Measurements from ENCODE around the gene PRKAR2B.
"Not testable (repeated sequence)": the region's sequence is repeated elsewhere in the genome, so short reads cannot be mapped to it uniquely, and the experiment has no call there.

The PRKAR2B gene

DNA sequence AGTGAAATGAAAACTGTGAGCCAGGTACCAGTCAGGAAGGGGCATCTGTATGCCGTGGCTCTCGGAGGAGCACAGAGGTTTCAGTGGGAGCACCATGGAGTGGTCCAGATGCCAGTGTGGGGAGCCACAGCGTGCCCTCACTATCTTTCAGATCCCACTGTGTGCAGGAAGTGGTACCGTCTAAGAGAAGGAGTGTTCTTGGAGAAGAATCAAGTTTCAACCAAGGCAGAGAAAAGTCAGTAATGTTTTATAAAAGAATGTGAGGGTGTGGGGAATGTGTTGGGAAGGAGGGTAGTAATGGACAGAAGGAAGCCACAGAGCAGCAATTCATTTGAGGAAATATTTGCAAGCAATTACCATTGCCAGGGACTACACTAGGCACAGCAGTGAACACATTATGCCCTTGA, 35.6 kb downstream of the PRKAR2B start:
- DNase-seq: peak; percentile 5

- DNase-seq: no peak
These were observed 36.0 kb downstream of the PRKAR2B start for GRCh38 chr7:107080533-107080932.

- DNase-seq: no peak
These were observed 40.7 kb downstream of the PRKAR2B start for GRCh38 chr7:107085180-107085579.

DNA sequence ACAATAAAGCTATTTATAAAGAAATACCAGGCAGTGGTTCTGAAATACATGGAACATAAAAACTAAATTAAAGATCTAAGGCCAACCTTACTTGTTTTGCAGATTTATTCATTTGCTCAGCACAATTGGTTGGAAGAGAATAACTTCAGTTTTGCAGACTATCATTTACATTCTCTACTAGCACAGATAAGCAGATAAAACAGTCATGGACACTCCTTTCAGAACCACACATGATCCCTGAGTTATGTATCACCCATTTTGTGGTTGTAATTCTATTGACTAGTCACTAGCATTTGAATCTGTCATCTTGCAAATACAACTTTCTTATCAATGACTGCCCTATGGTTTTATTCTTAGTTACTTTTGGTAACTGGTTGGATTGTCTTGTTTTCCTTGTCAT, 45.1 kb downstream of the PRKAR2B start:
- no peak for DNase-seq

DNA sequence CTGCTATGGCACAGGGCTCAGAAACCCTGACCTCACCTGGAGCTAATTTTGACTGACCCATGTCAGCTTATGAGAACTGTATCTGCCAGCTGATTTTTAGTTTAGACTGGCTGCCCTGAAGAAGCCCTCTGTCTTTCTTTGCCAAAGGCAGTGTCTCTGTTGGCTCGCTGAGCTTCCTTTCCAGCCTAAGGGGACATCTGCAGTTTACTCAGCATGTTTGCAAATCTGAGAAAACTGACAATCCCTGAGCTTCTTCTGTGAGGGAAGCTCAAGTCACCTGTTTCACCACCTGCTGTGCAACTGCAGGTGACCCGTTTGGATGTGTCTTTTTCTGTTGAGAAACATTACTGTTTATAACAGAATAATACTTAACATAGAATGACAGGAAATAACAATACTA, 46.0 kb downstream of the PRKAR2B start:
- DNase-seq: no peak

DNA sequence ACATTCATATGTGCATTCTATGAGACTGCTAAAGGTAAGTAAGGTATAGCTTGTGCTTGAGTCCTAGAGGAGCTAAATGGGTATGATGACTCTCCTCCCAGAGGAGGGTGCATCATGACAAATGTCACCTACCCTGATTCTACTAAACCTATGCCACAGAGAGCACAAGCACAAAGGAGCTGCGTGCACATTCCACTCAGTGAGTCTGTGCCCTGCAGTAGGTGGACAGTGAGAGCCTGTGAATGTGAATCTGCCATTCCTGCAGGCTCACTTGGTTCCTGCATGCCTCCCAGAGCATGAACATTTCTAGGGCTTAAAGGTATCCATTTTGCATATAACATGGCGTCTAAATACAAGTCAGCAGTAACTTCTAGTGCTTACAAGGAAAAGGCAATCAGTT, 46.8 kb downstream of the PRKAR2B start:
- DNase-seq: no peak

DNA sequence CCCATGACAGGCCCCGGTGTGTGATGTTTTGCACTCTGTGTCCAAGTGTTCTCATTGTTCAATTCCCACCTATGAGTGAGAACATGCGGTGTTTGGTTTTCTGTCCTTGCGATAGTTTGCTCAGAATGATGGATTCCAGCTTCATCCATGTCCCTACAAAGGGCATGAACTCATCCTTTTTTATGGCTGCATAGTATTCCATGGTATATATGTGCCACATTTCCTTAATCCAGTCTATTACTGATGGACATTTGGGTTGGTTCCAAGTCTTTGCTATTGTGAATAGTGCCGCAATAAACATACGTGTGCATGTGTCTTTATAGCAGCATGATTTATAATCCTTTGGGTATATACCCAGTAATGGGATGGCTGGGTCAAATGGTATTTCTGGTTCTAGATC, 49.2 kb downstream of the PRKAR2B start:
- not testable (repeated sequence) for DNase-seq

- not testable (repeated sequence) for DNase-seq
These were observed 54.6 kb downstream of the PRKAR2B start for GRCh38 chr7:107099154-107099553.

- DNase-seq: no peak
These were observed 56.3 kb downstream of the PRKAR2B start for GRCh38 chr7:107100824-107101223.

- no peak for DNase-seq
These were observed 58.9 kb downstream of the PRKAR2B start for GRCh38 chr7:107103369-107103768.

- no peak for DNase-seq
These were observed 60.3 kb downstream of the PRKAR2B start for GRCh38 chr7:107104801-107105200.

DNA sequence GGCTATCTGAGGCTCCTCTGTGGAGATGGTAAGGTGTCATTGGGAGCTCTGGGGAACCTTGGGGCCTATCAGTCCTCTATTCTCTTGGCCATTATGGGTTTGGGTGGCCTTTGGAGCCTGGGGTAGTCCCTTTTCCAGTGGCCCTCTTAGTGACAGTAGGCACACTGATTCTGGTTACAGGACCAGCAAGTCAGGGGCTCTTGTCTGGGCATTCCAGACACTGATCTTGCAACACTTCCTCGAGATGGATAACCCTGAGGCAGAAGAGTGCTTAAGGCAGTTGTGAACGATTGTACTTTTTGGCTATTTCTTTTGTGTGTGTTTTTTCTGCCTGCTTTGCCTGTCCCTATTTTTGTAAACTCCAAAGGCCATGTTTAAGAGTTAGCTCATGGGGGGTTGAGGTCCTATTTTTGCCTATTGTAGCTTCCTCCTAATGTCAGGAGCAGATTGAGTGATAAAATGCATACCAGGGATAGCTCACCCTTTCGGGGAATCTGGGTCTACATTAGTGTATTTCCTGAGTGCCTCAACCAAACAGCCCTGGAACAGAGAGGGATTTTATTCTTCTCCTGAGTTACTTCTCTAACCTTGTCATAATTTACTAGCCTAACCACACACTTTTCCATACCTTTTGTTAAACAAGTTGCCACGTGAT, 61.2 kb downstream of the PRKAR2B start:
- no peak for DNase-seq

GRCh38 chr7:107108793-107109371, 64.4 kb downstream of the PRKAR2B start:
- no peak for DNase-seq

- DNase-seq: no peak
These were observed 65.5 kb downstream of the PRKAR2B start for GRCh38 chr7:107109955-107110354.

DNA sequence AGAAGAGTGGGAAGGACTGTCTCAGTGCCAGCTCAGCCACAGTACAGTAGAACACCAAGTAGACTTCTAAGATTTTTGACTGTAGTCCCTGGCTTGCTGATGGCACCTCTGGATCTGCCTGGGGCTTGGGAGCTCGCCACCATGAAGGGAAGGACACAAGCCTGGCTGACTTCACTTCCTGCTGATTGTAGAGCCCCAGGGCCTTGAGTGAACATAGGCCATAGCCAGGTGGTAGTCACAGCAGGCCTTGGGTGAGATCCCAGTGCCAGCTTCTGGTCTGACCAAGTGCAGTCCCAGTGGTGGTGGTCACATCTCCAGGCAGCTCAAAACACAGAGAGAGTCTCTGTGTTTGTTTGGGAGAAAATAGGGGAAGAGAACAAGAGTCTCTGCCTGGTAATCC, 66.7 kb downstream of the PRKAR2B start:
- DNase-seq: no peak

- DNase-seq: no peak
These were observed 69.4 kb downstream of the PRKAR2B start for GRCh38 chr7:107113866-107114265.

- DNase-seq: no peak
These were observed 70.6 kb downstream of the PRKAR2B start for GRCh38 chr7:107115114-107115513.

DNA sequence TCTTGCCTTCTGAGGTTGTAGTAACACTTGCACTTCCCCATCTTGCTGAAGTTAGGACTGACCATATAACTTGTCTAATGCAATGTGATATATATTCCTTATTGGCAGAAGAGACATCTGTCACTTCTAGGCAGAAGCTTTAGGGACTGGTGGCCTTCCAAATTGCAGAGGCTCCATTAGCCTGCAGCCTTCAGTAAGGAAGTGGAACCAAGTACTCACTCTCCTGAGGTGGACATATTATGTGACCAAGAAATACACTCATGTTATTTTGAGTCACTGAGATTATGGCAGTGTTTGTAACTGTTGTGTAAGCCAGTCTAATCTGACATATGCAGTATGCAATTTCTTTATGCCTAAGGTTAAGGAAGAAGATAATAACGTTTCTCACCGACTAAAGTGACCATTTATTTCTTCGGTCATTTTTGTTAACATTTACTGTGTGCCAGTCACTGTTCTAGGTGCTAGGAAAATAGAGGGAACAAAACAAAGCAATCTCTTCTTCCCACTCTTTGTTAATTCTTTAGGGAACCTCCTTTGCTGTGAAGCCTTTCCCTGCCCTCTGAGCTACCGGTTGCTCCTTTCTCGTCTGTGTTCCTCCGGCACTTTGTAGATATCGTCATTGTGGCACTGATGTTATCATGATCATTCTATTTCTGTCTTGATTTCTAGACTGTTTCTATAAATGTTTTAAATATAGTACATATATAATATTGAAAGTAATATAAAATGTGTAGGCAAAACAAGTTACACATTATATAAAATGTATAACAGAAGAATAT, 71.4 kb downstream of the PRKAR2B start:
- no peak for DNase-seq

GRCh38 chr7:107118109-107118900, 73.8 kb downstream of the PRKAR2B start:
- peak; percentile 24 for DNase-seq

DNA sequence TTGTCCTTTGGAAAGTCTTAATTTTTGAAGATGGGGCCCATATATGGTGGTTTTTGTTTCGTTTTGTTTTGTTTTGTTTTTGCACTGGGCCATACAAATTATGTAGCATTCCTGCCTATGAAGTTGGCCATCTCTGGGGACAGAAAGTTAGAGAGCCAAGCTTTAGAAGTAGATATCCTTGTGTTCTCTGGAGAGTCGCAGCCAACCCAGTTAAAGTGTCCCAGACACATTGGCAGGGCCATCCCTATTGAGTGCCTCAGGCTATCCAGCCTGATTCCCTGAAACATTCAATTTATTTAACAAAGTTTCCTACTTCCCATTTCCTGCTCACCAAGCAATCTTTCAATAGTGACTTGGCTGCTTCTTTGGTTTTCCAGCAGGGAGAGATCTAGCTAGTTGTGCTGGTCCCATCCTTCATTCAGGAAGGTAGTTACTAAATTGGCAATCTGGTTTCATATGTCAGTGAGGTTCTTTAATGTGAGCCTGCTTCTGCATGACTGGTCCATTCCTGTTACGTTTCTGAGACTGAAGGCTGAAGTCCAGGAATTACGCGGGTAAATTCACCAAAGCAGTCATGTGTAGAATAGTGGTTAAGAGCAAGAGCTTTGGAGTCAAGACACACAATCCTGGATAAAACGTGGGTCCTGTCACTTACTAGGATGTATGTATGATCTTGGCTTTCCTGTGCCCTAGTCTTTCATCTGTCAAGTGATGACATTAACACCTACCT, 75.0 kb downstream of the PRKAR2B start:
- no peak for DNase-seq

DNA sequence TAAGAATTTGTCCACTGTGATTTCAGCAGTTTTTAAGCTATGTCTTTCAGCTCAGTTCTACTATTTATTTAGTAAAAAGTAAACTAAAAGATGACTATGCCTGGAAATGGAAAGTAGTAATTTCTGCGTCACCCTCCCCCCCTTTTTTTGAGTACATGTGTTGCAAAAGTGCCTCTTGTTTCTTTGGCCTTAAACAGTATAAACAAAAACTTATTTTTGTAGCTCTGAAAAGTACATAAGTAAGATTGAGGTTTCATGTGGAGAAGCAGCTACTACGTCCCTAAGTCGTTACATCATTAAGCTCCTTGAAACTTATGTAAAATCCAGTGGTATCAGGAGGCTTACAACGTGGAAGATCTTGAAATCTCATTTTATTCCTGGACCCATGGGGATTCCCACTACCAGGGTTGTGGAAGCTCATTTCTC, 78.0 kb downstream of the PRKAR2B start:
- DNase-seq: no peak

- DNase-seq: no peak
These were observed 78.9 kb downstream of the PRKAR2B start for GRCh38 chr7:107123392-107123791.

DNA sequence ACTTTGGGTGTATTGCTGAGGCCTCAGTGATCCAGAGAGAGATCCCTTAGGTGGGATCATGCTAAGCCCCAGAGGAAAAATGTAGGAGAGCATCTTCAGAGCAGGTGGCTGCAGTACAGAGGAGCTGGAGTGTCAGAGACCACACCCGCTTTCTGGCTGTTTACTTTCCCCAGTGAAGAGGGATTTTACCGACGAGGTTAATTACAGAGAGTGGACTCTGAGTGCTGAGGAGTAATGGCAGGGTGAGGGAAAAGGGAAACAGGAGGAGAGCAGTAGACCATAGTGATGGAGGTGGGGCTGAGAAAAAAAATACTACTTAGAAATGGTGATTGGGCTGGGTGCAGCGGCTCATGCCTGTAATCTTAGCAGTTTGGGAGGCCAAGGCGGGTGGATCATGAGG, 81.0 kb downstream of the PRKAR2B start:
- DNase-seq: no peak

Measured in fibroblast of upper back skin (primary cell).